ENCODE results near the gene NAGK.

Gene NAGK

DNA sequence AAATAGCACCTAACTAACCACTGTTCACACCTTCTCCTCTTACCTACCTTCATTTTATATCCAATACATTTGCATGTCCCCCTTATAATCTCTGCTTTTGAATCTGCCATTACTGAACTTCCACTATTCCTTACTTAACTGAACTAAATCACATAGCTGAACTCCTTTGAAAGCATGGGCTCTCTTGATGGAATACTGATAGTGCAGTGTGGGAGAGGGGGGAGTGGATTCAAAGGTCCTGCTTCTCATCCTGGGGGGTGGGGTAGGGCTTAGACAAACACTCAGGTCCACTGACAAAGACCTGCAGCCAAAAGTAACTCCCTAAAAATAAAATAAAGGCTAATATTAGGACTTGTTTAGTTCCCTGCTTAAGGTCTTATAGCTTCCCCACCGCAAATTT is 53.0 kb downstream of the NAGK start:
- H3K27ac ChIP-seq = no peak overlapping the region
- H4K20me1 ChIP-seq = no peaks in the 10 kb centered on the region
- H3K36me3 ChIP-seq = peaks cover 38 to 71% (median 61%) of the 10 kb centered on the region in 11 experiments
- no peak overlapping the region for H3K9ac ChIP-seq
- no peak overlapping the region for H3K4me3 ChIP-seq
- no peak for TF ChIP-seq Cebpa-rat (IDR thresholded peaks at IDR 0.05)
- H3K4me2 ChIP-seq = no peak overlapping the region
- H3K27me3 ChIP-seq = no peaks in the 10 kb centered on the region
- H3K9me3 ChIP-seq (replicated peaks in 1 of 11) = peaks cover 0 to 10% (median 0%) of the 10 kb centered on the region in 11 experiments; a peak in 6 of 22 replicates
- no peaks in the 10 kb centered on the region for H3K4me1 ChIP-seq

DNA sequence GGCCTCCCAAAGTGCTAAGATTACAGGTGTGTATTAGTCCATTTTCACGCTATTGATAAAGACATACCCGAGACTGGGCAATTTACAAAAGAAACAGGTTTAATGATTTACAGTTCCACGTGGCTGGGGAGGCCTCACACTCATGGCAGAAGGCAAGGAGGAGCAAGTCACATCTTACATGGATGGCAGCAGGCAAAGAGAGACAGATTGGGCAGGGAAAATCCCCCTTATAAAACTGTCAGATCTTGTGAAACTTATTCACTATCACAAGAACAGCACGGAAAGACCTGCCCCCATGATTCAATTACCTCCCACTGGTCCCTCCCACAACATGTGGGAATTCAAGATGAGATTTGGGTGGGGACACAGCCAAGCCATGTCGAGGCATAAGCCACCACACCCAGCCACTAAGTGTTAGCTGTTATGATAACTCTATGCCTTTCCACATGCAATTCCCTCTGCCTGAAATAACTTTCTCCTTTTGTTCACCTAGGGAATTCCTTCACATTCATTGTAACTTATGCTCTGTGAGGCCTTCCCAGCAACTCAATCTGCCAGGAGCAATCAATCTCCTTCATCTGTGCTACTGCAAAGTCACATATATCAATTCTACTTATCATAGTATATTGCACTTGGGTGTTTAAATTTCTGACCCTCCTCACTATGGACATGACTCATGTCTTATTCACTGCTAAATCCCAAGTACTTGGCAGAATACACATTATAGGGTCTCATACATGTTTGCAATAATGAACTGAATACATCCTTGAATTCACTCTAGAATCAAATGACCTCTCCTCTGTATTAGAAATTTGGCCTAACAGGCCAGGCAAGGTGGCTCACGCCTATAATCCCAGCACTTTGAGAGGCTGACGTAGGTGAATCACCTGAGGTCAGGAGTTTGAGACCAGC is 54.2 kb downstream of the NAGK start:
- H4K20me1 ChIP-seq = no peaks in the 10 kb centered on the region
- peaks cover 34 to 64% (median 52%) of the 10 kb centered on the region in 11 experiments for H3K36me3 ChIP-seq
- no peak overlapping the region for H3K4me3 ChIP-seq
- H3K27me3 ChIP-seq = no peaks in the 10 kb centered on the region
- no peak overlapping the region for H3K4me2 ChIP-seq
- H3K27ac ChIP-seq = no peak overlapping the region
- H3K4me1 ChIP-seq = peaks cover 0 to 4% (median 2%) of the 10 kb centered on the region in 10 experiments; a peak in 6 of 20 replicates
- H3K9ac ChIP-seq = no peak overlapping the region
- TF ChIP-seq Cebpa-rat (IDR thresholded peaks at IDR 0.05) = no peak
- H3K9me3 ChIP-seq (replicated peaks in 1 of 11) = peaks cover 0 to 10% (median 0%) of the 10 kb centered on the region in 11 experiments; a peak in 6 of 22 replicates

DNA sequence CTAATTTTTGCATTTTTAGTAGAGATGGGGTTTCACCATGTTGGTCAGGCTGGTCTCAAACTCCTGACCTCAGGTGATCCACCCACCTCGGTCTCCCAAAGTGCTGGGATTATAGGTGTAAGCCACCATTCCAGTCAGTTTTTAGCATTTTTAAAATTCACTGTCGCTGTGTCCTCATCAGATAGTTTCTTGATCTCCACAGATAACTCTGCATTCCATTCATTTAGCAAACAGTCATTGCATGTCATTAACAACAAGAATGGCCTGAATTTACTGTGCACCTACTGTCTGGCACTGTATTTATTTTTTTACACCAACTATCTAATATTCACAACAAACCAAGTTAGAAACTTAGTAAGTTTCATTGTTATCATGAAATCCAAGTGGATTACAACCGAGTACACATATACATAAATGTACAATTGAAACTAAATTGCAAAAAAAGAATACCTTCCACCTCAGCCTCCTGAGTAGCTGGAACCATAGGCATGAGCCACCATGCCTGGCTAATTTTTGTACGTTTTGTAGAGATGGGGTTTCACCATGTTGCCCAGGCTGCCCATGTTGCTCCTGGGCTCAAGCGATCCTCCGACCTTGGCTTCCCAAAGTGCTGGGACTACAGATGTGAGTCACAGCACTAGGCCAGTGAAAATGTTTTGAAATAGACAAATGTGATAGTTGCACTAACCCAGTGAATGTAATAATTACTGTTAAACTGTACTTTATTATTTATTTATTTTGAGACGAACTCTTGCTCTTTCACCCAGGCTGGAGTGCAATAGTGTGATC is 57.3 kb downstream of the NAGK start:
- peaks cover 13 to 20% (median 18%) of the 10 kb centered on the region in 10 experiments for H3K4me1 ChIP-seq
- H3K27me3 ChIP-seq = no peaks in the 10 kb centered on the region
- no peak overlapping the region for H3K4me2 ChIP-seq
- H3K9me3 ChIP-seq (replicated peaks in 1 of 11) = peaks cover 0 to 10% (median 0%) of the 10 kb centered on the region in 11 experiments; a peak in 6 of 22 replicates
- no peak overlapping the region for H3K9ac ChIP-seq
- H3K36me3 ChIP-seq = peaks cover 17 to 39% (median 33%) of the 10 kb centered on the region in 11 experiments
- TF ChIP-seq Cebpa-rat (IDR thresholded peaks at IDR 0.05) = no peak
- no peaks in the 10 kb centered on the region for H4K20me1 ChIP-seq
- no peak overlapping the region for H3K27ac ChIP-seq
- no peak overlapping the region for H3K4me3 ChIP-seq

DNA sequence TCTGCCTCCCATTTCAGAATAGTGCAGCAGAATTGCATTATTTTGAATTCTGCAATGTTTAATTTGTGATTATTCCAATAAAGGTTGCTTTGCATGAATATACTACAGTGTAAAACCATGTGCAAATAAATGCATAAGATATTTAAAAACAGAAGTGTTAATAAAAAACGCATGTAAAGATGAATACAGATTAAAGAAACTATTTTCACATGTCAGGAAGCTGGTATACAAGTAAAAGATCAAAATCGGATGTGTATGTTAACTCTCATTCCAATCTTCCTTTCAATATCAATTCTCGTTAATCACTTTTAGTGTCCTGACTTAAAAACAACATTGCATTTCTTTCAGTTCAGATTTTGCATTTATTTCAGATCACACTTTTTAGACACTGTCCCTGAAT is 58.5 kb downstream of the NAGK start:
- TF ChIP-seq Cebpa-rat (IDR thresholded peaks at IDR 0.05) = no peak
- Histone ChIP-seq H3K27me3 (no peaks in the 10 kb centered on the region), H3K27ac (no peak overlapping the region), H3K9ac (no peak overlapping the region), H3K4me1 (peaks cover 22 to 29% (median 26%) of the 10 kb centered on the region in 10 experiments), H3K9me3 (replicated peaks in 1 of 11) (peaks cover 0 to 10% (median 0%) of the 10 kb centered on the region in 11 experiments; a peak in 6 of 22 replicates), H3K4me2 (no peak overlapping the region), H3K4me3 (no peak overlapping the region), H4K20me1 (peaks cover 0 to 10% (median 9%) of the 10 kb centered on the region in 11 experiments; a peak in 16 of 22 replicates), H3K36me3 (peaks cover 17 to 33% (median 24%) of the 10 kb centered on the region in 11 experiments)
